Measurements from ENCODE around the gene GLT8D2.
A peak's percentile ranks its signal among the peaks of the same experiment; 100 is the strongest.

The GLT8D2 gene

GRCh38 chr12:104049903-104050356 is at the start of gene GLT8D2:
Gene GLT8D2 (minus strand): TSS chr12:104050187. CDS start chr12:104019648, 30,539 bp downstream.
- Mint-ChIP-seq H3K4me1 (peaks cover 7% of the 10 kb centered on the region), H3K4me3 (peak within 1 kb of the TSS; percentile 39), H3K27ac (no peak within 1 kb of the TSS), H3K9me3 (no peaks in the 10 kb centered on the region), H3K36me3 (no peaks in the 10 kb centered on the region)
- ATAC-seq (peak; percentile 32), DNase-seq (ENCODE audit: low spot score in 2 of 2) (no peak)

- no peak for ATAC-seq
- Mint-ChIP-seq H3K27ac (no peak overlapping the region), H3K36me3 (peaks cover 94% of the 10 kb centered on the region)
These were observed 48.0 kb upstream of the GLT8D2 start for GRCh38 chr12:104097954-104098353.

GRCh38 chr12:104095289-104095688 is 45.3 kb upstream of the GLT8D2 start:
- no peak for DNase-seq (ENCODE audit: low spot score in 2 of 2)
- H3K9me3 Mint-ChIP-seq = no peaks in the 10 kb centered on the region
- H3K27ac Mint-ChIP-seq = no peak overlapping the region
- no peak overlapping the region for H3K4me3 Mint-ChIP-seq
- peak; percentile 65 for ATAC-seq
- H3K36me3 Mint-ChIP-seq = peaks cover 77% of the 10 kb centered on the region
- H3K4me1 Mint-ChIP-seq = peaks cover 10% of the 10 kb centered on the region

More at GRCh38 chr12:104097954-104098353, 48.0 kb upstream of the GLT8D2 start:
- no peaks in the 10 kb centered on the region for H3K9me3 Mint-ChIP-seq
- peaks cover 10% of the 10 kb centered on the region for H3K4me1 Mint-ChIP-seq
- H3K4me3 Mint-ChIP-seq = no peak overlapping the region
- DNase-seq (ENCODE audit: low spot score in 2 of 2) = no peak

GRCh38 chr12:104094284-104094683 is 44.3 kb upstream of the GLT8D2 start:
- H3K4me1 Mint-ChIP-seq = peaks cover 10% of the 10 kb centered on the region
- H3K4me3 Mint-ChIP-seq = no peak overlapping the region
- no peak for DNase-seq (ENCODE audit: low spot score in 2 of 2)
- H3K9me3 Mint-ChIP-seq = no peaks in the 10 kb centered on the region
- no peak overlapping the region for H3K27ac Mint-ChIP-seq
- peaks cover 80% of the 10 kb centered on the region for H3K36me3 Mint-ChIP-seq
- ATAC-seq = no peak

GRCh38 chr12:104091136-104091535 is 41.1 kb upstream of the GLT8D2 start:
- no peak for DNase-seq (ENCODE audit: low spot score in 2 of 2)
- Mint-ChIP-seq H3K36me3 (peaks cover 74% of the 10 kb centered on the region), H3K9me3 (no peaks in the 10 kb centered on the region), H3K27ac (no peak overlapping the region), H3K4me1 (peaks cover 10% of the 10 kb centered on the region), H3K4me3 (no peak overlapping the region)
- ATAC-seq = no peak

- Mint-ChIP-seq H3K27ac (peak overlapping the region; percentile 48), H3K9me3 (no peaks in the 10 kb centered on the region), H3K4me3 (no peak overlapping the region), H3K4me1 (peaks cover 10% of the 10 kb centered on the region), H3K36me3 (peaks cover 74% of the 10 kb centered on the region)
- no peak for ATAC-seq
- no peak for DNase-seq (ENCODE audit: low spot score in 2 of 2)
These were observed 40.7 kb upstream of the GLT8D2 start for GRCh38 chr12:104090685-104091084.

GRCh38 chr12:104083769-104084475 is 33.9 kb upstream of the GLT8D2 start:
- Mint-ChIP-seq H3K27ac (peak overlapping the region; percentile 1), H3K9me3 (no peaks in the 10 kb centered on the region), H3K36me3 (peaks cover 68% of the 10 kb centered on the region), H3K4me1 (peaks cover 18% of the 10 kb centered on the region), H3K4me3 (peak overlapping the region; percentile 28)
- DNase-seq (ENCODE audit: low spot score in 2 of 2) = peak in 1 of 2 donors; percentile 73
- ATAC-seq = peak; percentile 99

- DNase-seq (ENCODE audit: low spot score in 2 of 2) (no peak), ATAC-seq (no peak)
- H3K27ac Mint-ChIP-seq = no peak overlapping the region
- no peaks in the 10 kb centered on the region for H3K9me3 Mint-ChIP-seq
- peaks cover 62% of the 10 kb centered on the region for H3K36me3 Mint-ChIP-seq
- H3K4me1 Mint-ChIP-seq = peaks cover 34% of the 10 kb centered on the region
- no peak overlapping the region for H3K4me3 Mint-ChIP-seq
These were observed 30.8 kb upstream of the GLT8D2 start for GRCh38 chr12:104080764-104081163.

- Mint-ChIP-seq H3K27ac (no peak overlapping the region), H3K9me3 (no peaks in the 10 kb centered on the region), H3K36me3 (peaks cover 62% of the 10 kb centered on the region), H3K4me3 (no peak overlapping the region), H3K4me1 (peaks cover 25% of the 10 kb centered on the region)
- ATAC-seq = no peak
- no peak for DNase-seq (ENCODE audit: low spot score in 2 of 2)
These were observed 29.0 kb upstream of the GLT8D2 start for GRCh38 chr12:104079024-104079423.

GRCh38 chr12:104073699-104074098 is 23.7 kb upstream of the GLT8D2 start:
- Mint-ChIP-seq H3K4me3 (no peak overlapping the region), H3K36me3 (peaks cover 86% of the 10 kb centered on the region), H3K4me1 (peaks cover 26% of the 10 kb centered on the region), H3K27ac (no peak overlapping the region), H3K9me3 (no peaks in the 10 kb centered on the region)
- no peak for ATAC-seq
- DNase-seq (ENCODE audit: low spot score in 2 of 2) = no peak

GRCh38 chr12:104072099-104072498 is 22.1 kb upstream of the GLT8D2 start:
- Mint-ChIP-seq H3K4me3 (no peak overlapping the region), H3K27ac (no peak overlapping the region), H3K4me1 (peaks cover 24% of the 10 kb centered on the region), H3K9me3 (no peaks in the 10 kb centered on the region), H3K36me3 (peaks cover 92% of the 10 kb centered on the region)
- DNase-seq (ENCODE audit: low spot score in 2 of 2) = no peak
- no peak for ATAC-seq

GRCh38 chr12:104064842-104065427 is 14.9 kb upstream of the GLT8D2 start:
- no peak for ATAC-seq
- Mint-ChIP-seq H3K27ac (peak overlapping the region; percentile 88), H3K36me3 (peaks cover 25% of the 10 kb centered on the region), H3K4me1 (peaks cover 22% of the 10 kb centered on the region), H3K4me3 (peak overlapping the region; percentile 89), H3K9me3 (no peaks in the 10 kb centered on the region)
- DNase-seq (ENCODE audit: low spot score in 2 of 2) = peak in 1 of 2 donors; percentile 57

- H3K4me3 Mint-ChIP-seq = peak within 1 kb of the TSS; percentile 89
- peak within 1 kb of the TSS; percentile 88 for H3K27ac Mint-ChIP-seq
- peaks cover 18% of the 10 kb centered on the region for H3K36me3 Mint-ChIP-seq
- no peaks in the 10 kb centered on the region for H3K9me3 Mint-ChIP-seq
- ATAC-seq (peak; percentile 96), DNase-seq (ENCODE audit: low spot score in 2 of 2) (peak; percentile 87 to 96)
- H3K4me1 Mint-ChIP-seq = peaks cover 17% of the 10 kb centered on the region
These were observed 14.2 kb upstream of the GLT8D2 start, which contains the start of gene HCFC2 for GRCh38 chr12:104064031-104064841. Gene HCFC2 (plus strand): TSS chr12:104064531. CDS start chr12:104064561, 30 bp downstream.

GRCh38 chr12:104063712-104064030 is 13.7 kb upstream of the GLT8D2 start:
- Mint-ChIP-seq H3K4me1 (peaks cover 17% of the 10 kb centered on the region), H3K36me3 (peaks cover 13% of the 10 kb centered on the region), H3K4me3 (peak overlapping the region; percentile 89), H3K9me3 (no peaks in the 10 kb centered on the region), H3K27ac (peak overlapping the region; percentile 88)
- peak; percentile 38 for ATAC-seq
- DNase-seq (ENCODE audit: low spot score in 2 of 2) = no peak

GRCh38 chr12:104060791-104061190 is 10.8 kb upstream of the GLT8D2 start:
- no peaks in the 10 kb centered on the region for H3K9me3 Mint-ChIP-seq
- no peak for DNase-seq (ENCODE audit: low spot score in 2 of 2)

More at GRCh38 chr12:104060791-104061190, 10.8 kb upstream of the GLT8D2 start:
- H3K4me3 Mint-ChIP-seq = no peak overlapping the region
- H3K27ac Mint-ChIP-seq = no peak overlapping the region
- ATAC-seq = no peak
- H3K36me3 Mint-ChIP-seq = no peaks in the 10 kb centered on the region
- peaks cover 8% of the 10 kb centered on the region for H3K4me1 Mint-ChIP-seq

Measured in stimulated activated effector memory CD8-positive, alpha-beta T cell treated with anti-CD3 and anti-CD28 coated beads, Interleukin-12 subunit alpha, Interleukin-12 subunit beta, amount 100 ng/mL, for 72 hours (primary cell).